GM12875 (cell line): Measurements from ENCODE around the gene VRK1.

ENCODE experiments used
- H3K4me3 ChIP-seq: one replicate; pipeline ENCODE4 v1.5.1; 2011; ENCODE audit warnings: low read depth, low read length, control low read depth
- CTCF ChIP-seq: IDR thresholded peaks from 2 replicates; pipeline ENCODE4 v1.5.1; 2011; ENCODE audit warnings: low read depth, mild to moderate bottlenecking, control low read depth, inconsistent platforms, low read length, moderate library complexity, borderline replicate concordance; ENCODE audit not compliant: insufficient read depth

VRK1 gene

GRCh38 chr14:96851694-96852381 lies 54.7 kb downstream of the VRK1 start:
- no peak overlapping the region for H3K4me3 ChIP-seq
- no peak for TF ChIP-seq CTCF

GRCh38 chr14:96852823-96853422 lies 55.7 kb downstream of the VRK1 start:
- H3K4me3 ChIP-seq: no peak overlapping the region
- TF ChIP-seq CTCF: peak; percentile 51; the same call in 1 of the 2 replicates

GRCh38 chr14:96858643-96859042 lies 61.5 kb downstream of the VRK1 start:
- TF ChIP-seq CTCF: no peak
- H3K4me3 ChIP-seq: no peak overlapping the region

GRCh38 chr14:96861568-96862310 lies 64.6 kb downstream of the VRK1 start:
- H3K4me3 ChIP-seq: no peak overlapping the region

GRCh38 chr14:96863327-96863985 lies 66.3 kb downstream of the VRK1 start:
- no peak for TF ChIP-seq CTCF
- H3K4me3 ChIP-seq: no peak overlapping the region

More at GRCh38 chr14:96861568-96862310, 64.6 kb downstream of the VRK1 start:
- no peak for TF ChIP-seq CTCF

- TF ChIP-seq CTCF: no peak
- no peak overlapping the region for H3K4me3 ChIP-seq
Observed at GRCh38 chr14:96863986-96864330, 66.8 kb downstream of the VRK1 start.
